ENCODE measurements around the gene RBBP4.

Gene RBBP4

DNA sequence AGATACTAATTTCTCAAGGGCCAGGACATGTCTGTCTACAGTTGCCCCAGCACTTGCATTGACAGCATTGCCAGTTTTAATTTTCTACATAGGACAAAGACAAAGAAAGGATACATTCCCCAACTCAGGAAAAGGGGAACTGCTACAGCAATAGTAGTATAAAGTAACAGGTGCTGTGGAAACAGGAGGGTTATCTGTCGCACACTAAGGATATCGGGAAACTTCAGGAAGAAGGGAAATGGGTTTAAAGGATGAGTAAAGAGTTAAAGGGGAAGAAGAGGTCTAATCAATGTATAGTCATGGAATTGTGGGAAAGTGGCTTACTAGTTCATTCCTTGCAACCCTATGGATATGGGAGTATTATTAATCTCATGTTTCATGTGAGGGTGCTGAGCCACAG, 35.4 kb downstream of the RBBP4 start:
- no peak overlapping the region for H2AFZ ChIP-seq (ENCODE audit: low read length)
- no peak for DNase-seq
- H3K9ac ChIP-seq (ENCODE audit: low read length), result no peak overlapping the region
- peaks cover 15% of the 10 kb centered on the region; the same call in 1 of the 2 replicates for H3K36me3 ChIP-seq (replicated peaks; ENCODE audit: insufficient read depth, low read length)
- no peak overlapping the region for H3K4me2 ChIP-seq (ENCODE audit: low read depth, low read length)
- H3K27ac ChIP-seq (ENCODE audit: low read length), result no peak overlapping the region
- H3K79me2 ChIP-seq (ENCODE audit: low read length), result no peaks in the 10 kb centered on the region
- no peaks in the 10 kb centered on the region for H3K27me3 ChIP-seq (replicated peaks; ENCODE audit: insufficient read depth, low read length)
- H3K9me2 ChIP-seq (replicated peaks; ENCODE audit: insufficient read depth, low read length), result no peaks in the 10 kb centered on the region
- TF ChIP-seq, protein P1, sequence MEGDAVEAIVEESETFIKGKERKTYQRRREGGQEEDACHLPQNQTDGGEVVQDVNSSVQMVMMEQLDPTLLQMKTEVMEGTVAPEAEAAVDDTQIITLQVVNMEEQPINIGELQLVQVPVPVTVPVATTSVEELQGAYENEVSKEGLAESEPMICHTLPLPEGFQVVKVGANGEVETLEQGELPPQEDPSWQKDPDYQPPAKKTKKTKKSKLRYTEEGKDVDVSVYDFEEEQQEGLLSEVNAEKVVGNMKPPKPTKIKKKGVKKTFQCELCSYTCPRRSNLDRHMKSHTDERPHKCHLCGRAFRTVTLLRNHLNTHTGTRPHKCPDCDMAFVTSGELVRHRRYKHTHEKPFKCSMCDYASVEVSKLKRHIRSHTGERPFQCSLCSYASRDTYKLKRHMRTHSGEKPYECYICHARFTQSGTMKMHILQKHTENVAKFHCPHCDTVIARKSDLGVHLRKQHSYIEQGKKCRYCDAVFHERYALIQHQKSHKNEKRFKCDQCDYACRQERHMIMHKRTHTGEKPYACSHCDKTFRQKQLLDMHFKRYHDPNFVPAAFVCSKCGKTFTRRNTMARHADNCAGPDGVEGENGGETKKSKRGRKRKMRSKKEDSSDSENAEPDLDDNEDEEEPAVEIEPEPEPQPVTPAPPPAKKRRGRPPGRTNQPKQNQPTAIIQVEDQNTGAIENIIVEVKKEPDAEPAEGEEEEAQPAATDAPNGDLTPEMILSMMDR (IDR thresholded peaks at IDR 0.05; ENCODE audit: low read length), result no peak
- TF ChIP-seq EZH2 (optimal IDR thresholded peaks at IDR 0.05; ENCODE audit: low read depth, low read length), result no peak
- no peak for TF ChIP-seq EZH2phosphoT487 (IDR thresholded peaks at IDR 0.05; ENCODE audit: low read length)
- peaks cover 5% of the 10 kb centered on the region; the same call in 1 of the 2 replicates for H3F3A ChIP-seq (ENCODE audit: insufficient read depth, low read length)
- H3K9me3 ChIP-seq (replicated peaks; ENCODE audit: insufficient read depth, low read length), result no peaks in the 10 kb centered on the region
- H3K4me3 ChIP-seq (ENCODE audit: low read length), result no peak overlapping the region
- H4K20me1 ChIP-seq (ENCODE audit: insufficient read depth, low read length), result no peaks in the 10 kb centered on the region
- H3K4me1 ChIP-seq (ENCODE audit: low read length), result no peaks in the 10 kb centered on the region

DNA sequence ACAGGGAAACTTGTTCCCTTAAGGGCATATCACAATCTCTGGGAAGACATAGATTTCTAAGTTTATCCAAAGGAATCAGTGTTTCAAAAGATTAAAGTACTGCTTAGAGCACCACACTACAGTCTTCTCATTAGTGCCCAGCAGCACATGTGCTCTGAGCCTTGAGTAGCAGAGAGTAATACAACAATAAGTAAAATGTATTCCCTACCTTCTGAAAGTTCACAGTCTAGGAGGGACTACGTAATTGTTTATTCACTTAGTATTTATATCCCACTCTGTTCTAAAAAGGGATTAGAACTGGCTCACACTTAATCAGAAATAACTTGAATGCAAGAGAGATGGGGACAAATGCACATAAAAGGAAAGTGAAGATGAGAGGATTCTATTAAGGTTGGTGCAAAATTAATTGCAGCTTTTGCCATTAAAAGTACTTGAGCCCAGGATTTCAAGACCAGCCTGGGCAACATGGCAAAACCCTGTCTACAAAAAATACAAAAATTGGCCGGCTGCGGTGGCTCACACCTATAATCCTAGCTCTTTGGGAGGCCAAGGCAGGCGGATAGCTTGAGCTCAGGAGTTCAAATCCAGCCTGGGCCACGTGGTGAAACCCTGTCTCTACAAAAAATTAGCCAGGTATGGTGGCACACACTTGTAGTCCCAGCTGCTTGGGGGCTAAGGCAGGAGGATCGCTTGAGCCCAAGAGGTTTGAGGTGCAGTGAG, 42.6 kb downstream of the RBBP4 start:
- H3K36me3 ChIP-seq (replicated peaks; ENCODE audit: insufficient read depth, low read length), result no peaks in the 10 kb centered on the region
- no peak overlapping the region for H3K27ac ChIP-seq (ENCODE audit: low read length)
- no peak overlapping the region for H2AFZ ChIP-seq (ENCODE audit: low read length)
- H3K4me2 ChIP-seq (ENCODE audit: low read depth, low read length), result no peak overlapping the region
- no peak overlapping the region for H3K4me3 ChIP-seq (ENCODE audit: low read length)
- H3K4me1 ChIP-seq (ENCODE audit: low read length), result no peaks in the 10 kb centered on the region
- H3K79me2 ChIP-seq (ENCODE audit: low read length), result no peaks in the 10 kb centered on the region
- no peak overlapping the region for H3K9ac ChIP-seq (ENCODE audit: low read length)
- no peaks in the 10 kb centered on the region for H4K20me1 ChIP-seq (ENCODE audit: insufficient read depth, low read length)
- no peaks in the 10 kb centered on the region for H3K27me3 ChIP-seq (replicated peaks; ENCODE audit: insufficient read depth, low read length)
- DNase-seq, result no peak
- no peaks in the 10 kb centered on the region for H3F3A ChIP-seq (ENCODE audit: insufficient read depth, low read length)
- H3K9me2 ChIP-seq (replicated peaks; ENCODE audit: insufficient read depth, low read length), result no peaks in the 10 kb centered on the region
- TF ChIP-seq EZH2 (optimal IDR thresholded peaks at IDR 0.05; ENCODE audit: low read depth, low read length) (no peak), EZH2phosphoT487 (IDR thresholded peaks at IDR 0.05; ENCODE audit: low read length) (no peak)
- TF ChIP-seq, protein P1 (IDR thresholded peaks at IDR 0.05; ENCODE audit: low read length), result no peak
- no peaks in the 10 kb centered on the region for H3K9me3 ChIP-seq (replicated peaks; ENCODE audit: insufficient read depth, low read length)

DNA sequence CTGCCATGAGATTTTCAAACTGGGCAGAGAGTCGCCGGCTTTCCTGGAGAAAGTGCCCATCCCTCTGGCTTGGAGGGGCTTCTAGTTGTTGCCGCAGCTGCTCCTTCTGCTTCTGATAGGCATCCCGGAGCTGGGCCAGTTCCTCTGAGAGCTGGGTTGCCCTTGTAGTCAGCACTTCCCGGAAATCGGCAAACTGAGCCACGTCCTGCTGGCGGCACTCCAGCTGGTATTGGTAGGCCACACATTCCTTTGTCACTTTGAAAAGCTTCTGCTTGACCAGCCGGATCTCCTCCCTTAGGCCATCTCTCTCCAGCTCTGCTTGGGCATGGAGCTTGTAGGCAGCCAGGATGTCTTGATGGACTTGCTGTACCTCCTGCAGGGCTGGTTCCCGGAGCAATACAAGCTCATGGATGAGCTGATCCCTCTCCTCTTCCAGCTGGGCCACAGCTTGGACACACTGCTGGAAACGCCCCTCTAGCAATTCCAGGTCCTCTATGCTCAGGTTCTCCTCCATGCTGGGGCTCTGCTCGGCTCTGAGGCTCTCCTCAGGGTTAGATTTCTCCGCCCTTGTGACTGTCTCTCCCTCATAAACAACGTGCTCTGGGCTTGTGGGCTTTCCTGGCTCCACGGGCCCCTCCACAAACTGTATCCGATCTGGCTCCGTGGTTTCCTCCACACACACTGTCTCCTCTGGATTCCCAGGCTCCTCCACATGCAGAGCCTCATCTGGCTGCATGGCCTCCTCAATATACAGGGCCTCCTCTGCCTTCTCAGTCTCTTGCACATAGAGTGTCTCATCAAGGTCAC, 44.3 kb downstream of the RBBP4 start:
- H2AFZ ChIP-seq (ENCODE audit: low read length), result no peak overlapping the region
- TF ChIP-seq EZH2phosphoT487 (IDR thresholded peaks at IDR 0.05; ENCODE audit: low read length), result no peak
- TF ChIP-seq, protein P1 (IDR thresholded peaks at IDR 0.05; ENCODE audit: low read length), result no peak
- no peak for TF ChIP-seq EZH2 (optimal IDR thresholded peaks at IDR 0.05; ENCODE audit: low read depth, low read length)
- no peak for DNase-seq
- H3K27ac ChIP-seq (ENCODE audit: low read length), result no peak overlapping the region
- H3K4me2 ChIP-seq (ENCODE audit: low read depth, low read length), result no peak overlapping the region
- no peaks in the 10 kb centered on the region for H3F3A ChIP-seq (ENCODE audit: insufficient read depth, low read length)
- no peaks in the 10 kb centered on the region for H3K79me2 ChIP-seq (ENCODE audit: low read length)
- H3K9me2 ChIP-seq (replicated peaks; ENCODE audit: insufficient read depth, low read length), result no peaks in the 10 kb centered on the region
- H3K36me3 ChIP-seq (replicated peaks; ENCODE audit: insufficient read depth, low read length), result no peaks in the 10 kb centered on the region
- H3K4me3 ChIP-seq (ENCODE audit: low read length), result no peak overlapping the region
- H4K20me1 ChIP-seq (ENCODE audit: insufficient read depth, low read length), result no peaks in the 10 kb centered on the region
- no peaks in the 10 kb centered on the region for H3K4me1 ChIP-seq (ENCODE audit: low read length)
- H3K9me3 ChIP-seq (replicated peaks; ENCODE audit: insufficient read depth, low read length), result no peaks in the 10 kb centered on the region
- no peak overlapping the region for H3K9ac ChIP-seq (ENCODE audit: low read length)
- H3K27me3 ChIP-seq (replicated peaks; ENCODE audit: insufficient read depth, low read length), result no peaks in the 10 kb centered on the region
